Measurements from ENCODE around the gene RIMS4.

Gene RIMS4

GRCh38 chr20:44834693-44835092 lies 24.3 kb upstream of the RIMS4 start:
- TF ChIP-seq EZH2phosphoT487 (IDR thresholded peaks at IDR 0.05; ENCODE audit: borderline replicate concordance) (no peak), CTCF (conservative IDR thresholded peaks at IDR 0.05; ENCODE audit: low read length) (no peak)

GRCh38 chr20:44833437-44833836 lies 23.1 kb upstream of the RIMS4 start:
- Histone ChIP-seq H3K79me2 (ENCODE audit: insufficient read depth, low read length) (no peaks in the 10 kb centered on the region), H3K9me3 (ENCODE audit: insufficient read depth, low read depth, low read length) (no peaks in the 10 kb centered on the region), H3K4me3 (ENCODE audit: low read length, poor library complexity, severe bottlenecking) (no peak overlapping the region), H2AFZ (ENCODE audit: low read length) (no peak overlapping the region), H3F3A (ENCODE audit: low read depth) (no peaks in the 10 kb centered on the region), H3K4me2 (ENCODE audit: low read depth, low read length, poor library complexity, severe bottlenecking) (no peak overlapping the region), H3K27me3 (ENCODE audit: insufficient read depth, low read length, poor library complexity, severe bottlenecking) (peaks cover 6% of the 10 kb centered on the region), H3K9ac (ENCODE audit: low read depth, low read length, poor library complexity, severe bottlenecking) (no peak overlapping the region), H3K36me3 (ENCODE audit: insufficient read depth, low read length) (no peaks in the 10 kb centered on the region), H4K20me1 (ENCODE audit: insufficient read depth, low read length, poor library complexity, severe bottlenecking) (no peaks in the 10 kb centered on the region), H3K4me1 (ENCODE audit: insufficient read depth, low read length, poor library complexity, severe bottlenecking) (no peaks in the 10 kb centered on the region), H3K9me2 (replicated peaks; ENCODE audit: low read depth, low read length) (no peaks in the 10 kb centered on the region)
- TF ChIP-seq EZH2phosphoT487 (IDR thresholded peaks at IDR 0.05; ENCODE audit: borderline replicate concordance) (no peak), CTCF (conservative IDR thresholded peaks at IDR 0.05; ENCODE audit: low read length) (no peak)

More at GRCh38 chr20:44834693-44835092, 24.3 kb upstream of the RIMS4 start:
- Histone ChIP-seq H3K36me3 (ENCODE audit: insufficient read depth, low read length) (no peaks in the 10 kb centered on the region), H3K27me3 (ENCODE audit: insufficient read depth, low read length, poor library complexity, severe bottlenecking) (peaks cover 6% of the 10 kb centered on the region), H3K9me2 (replicated peaks; ENCODE audit: low read depth, low read length) (no peaks in the 10 kb centered on the region), H2AFZ (ENCODE audit: low read length) (no peak overlapping the region), H3K4me3 (ENCODE audit: low read length, poor library complexity, severe bottlenecking) (no peak overlapping the region), H3K9me3 (ENCODE audit: insufficient read depth, low read depth, low read length) (no peaks in the 10 kb centered on the region), H3K79me2 (ENCODE audit: insufficient read depth, low read length) (no peaks in the 10 kb centered on the region), H3K4me1 (ENCODE audit: insufficient read depth, low read length, poor library complexity, severe bottlenecking) (no peaks in the 10 kb centered on the region), H4K20me1 (ENCODE audit: insufficient read depth, low read length, poor library complexity, severe bottlenecking) (no peaks in the 10 kb centered on the region), H3F3A (ENCODE audit: low read depth) (no peaks in the 10 kb centered on the region), H3K9ac (ENCODE audit: low read depth, low read length, poor library complexity, severe bottlenecking) (no peak overlapping the region), H3K4me2 (ENCODE audit: low read depth, low read length, poor library complexity, severe bottlenecking) (no peak overlapping the region)

GRCh38 chr20:44832724-44833123 lies 22.4 kb upstream of the RIMS4 start:
- no peaks in the 10 kb centered on the region for H4K20me1 ChIP-seq (ENCODE audit: insufficient read depth, low read length, poor library complexity, severe bottlenecking)
- H3K4me2 ChIP-seq (ENCODE audit: low read depth, low read length, poor library complexity, severe bottlenecking) = no peak overlapping the region
- H3K4me3 ChIP-seq (ENCODE audit: low read length, poor library complexity, severe bottlenecking) = no peak overlapping the region
- H3K9ac ChIP-seq (ENCODE audit: low read depth, low read length, poor library complexity, severe bottlenecking) = no peak overlapping the region
- no peak overlapping the region for H2AFZ ChIP-seq (ENCODE audit: low read length)
- no peaks in the 10 kb centered on the region for H3K9me2 ChIP-seq (replicated peaks; ENCODE audit: low read depth, low read length)
- no peaks in the 10 kb centered on the region for H3F3A ChIP-seq (ENCODE audit: low read depth)
- peaks cover 6% of the 10 kb centered on the region for H3K27me3 ChIP-seq (ENCODE audit: insufficient read depth, low read length, poor library complexity, severe bottlenecking)
- H3K9me3 ChIP-seq (ENCODE audit: insufficient read depth, low read depth, low read length) = no peaks in the 10 kb centered on the region
- no peaks in the 10 kb centered on the region for H3K36me3 ChIP-seq (ENCODE audit: insufficient read depth, low read length)
- TF ChIP-seq EZH2phosphoT487 (IDR thresholded peaks at IDR 0.05; ENCODE audit: borderline replicate concordance) (no peak), CTCF (conservative IDR thresholded peaks at IDR 0.05; ENCODE audit: low read length) (no peak)
- H3K79me2 ChIP-seq (ENCODE audit: insufficient read depth, low read length) = no peaks in the 10 kb centered on the region
- H3K4me1 ChIP-seq (ENCODE audit: insufficient read depth, low read length, poor library complexity, severe bottlenecking) = no peaks in the 10 kb centered on the region
